GM19395 (cell line): Measurements from ENCODE around the gene WASF2.

Source experiments
- ATAC-seq: cut with Tn5 transposase; IDR thresholded peaks from one replicate; pipeline ENCODE4 v1.9.1; 2021; ENCODE audit warnings: mild to moderate bottlenecking, moderate library complexity; ENCODE audit not compliant: unreplicated experiment

WASF2 gene

GRCh38 chr1:27363766-27364695 is 125.9 kb downstream of the WASF2 start:
- no peak for ATAC-seq

GRCh38 chr1:27361553-27361952 is 128.4 kb downstream of the WASF2 start:
- ATAC-seq = no peak

GRCh38 chr1:27361044-27361402 is 128.9 kb downstream of the WASF2 start:
- ATAC-seq = no peak

- no peak for ATAC-seq
These were observed 129.6 kb downstream of the WASF2 start for GRCh38 chr1:27360159-27361043.

- no peak for ATAC-seq
These were observed 130.2 kb downstream of the WASF2 start for GRCh38 chr1:27359822-27360158.

- no peak for ATAC-seq
These were observed 131.0 kb downstream of the WASF2 start for GRCh38 chr1:27358928-27359313.

- no peak for ATAC-seq
These were observed 131.7 kb downstream of the WASF2 start for GRCh38 chr1:27358038-27358927.

- ATAC-seq = no peak
These were observed 132.5 kb downstream of the WASF2 start for GRCh38 chr1:27357281-27358037.

GRCh38 chr1:27356619-27357280 is 133.2 kb downstream of the WASF2 start:
- ATAC-seq = no peak

- ATAC-seq = no peak
These were observed 133.7 kb downstream of the WASF2 start for GRCh38 chr1:27356277-27356618.

- no peak for ATAC-seq
These were observed 134.3 kb downstream of the WASF2 start for GRCh38 chr1:27355683-27356082.
